ENCODE results near the gene HPCA.

The HPCA gene

DNA sequence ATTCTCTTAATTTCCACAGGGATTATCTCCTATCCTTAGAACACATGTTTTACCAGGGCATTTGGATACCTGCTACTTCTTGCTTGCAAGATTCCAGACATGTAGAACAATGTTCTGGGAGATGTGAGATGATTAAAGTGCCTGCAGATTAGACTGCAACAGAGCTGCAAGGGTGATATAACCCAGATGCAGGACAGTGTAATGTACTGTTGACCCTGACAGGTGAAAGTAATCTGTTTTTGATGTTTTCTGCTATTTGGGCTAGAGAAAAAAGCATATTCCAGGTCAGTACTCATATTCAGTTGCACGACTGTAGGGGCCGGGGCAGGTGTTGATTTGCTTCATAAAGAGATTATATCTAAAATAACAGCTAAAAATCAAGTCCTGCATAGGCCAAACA, 42.0 kb downstream of the HPCA start:
- in situ Hi-C loops (cut with HindIII; ENCODE audit: low sequenced_read_pairs): no loop called here

DNA sequence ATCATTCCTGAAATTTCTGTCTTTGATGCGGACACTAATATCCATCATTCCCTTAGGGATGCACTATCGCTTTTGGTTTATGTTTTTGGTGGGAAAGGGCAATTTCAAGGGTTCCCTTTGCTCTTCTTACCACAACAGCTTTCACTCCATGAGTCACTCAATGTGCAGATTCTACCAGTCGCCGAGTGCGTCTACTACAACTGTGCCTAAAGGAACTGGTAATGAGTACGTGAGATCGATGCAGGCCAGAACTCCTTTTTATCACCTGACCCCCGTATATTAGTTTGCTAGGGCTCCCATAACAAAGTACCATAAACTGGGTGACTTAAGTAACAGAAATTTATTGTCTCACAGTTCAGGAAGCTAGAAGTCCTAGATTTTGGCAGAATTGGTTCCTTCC, 42.4 kb downstream of the HPCA start:
- in situ Hi-C loops (cut with HindIII; ENCODE audit: low sequenced_read_pairs): no loop called here

DNA sequence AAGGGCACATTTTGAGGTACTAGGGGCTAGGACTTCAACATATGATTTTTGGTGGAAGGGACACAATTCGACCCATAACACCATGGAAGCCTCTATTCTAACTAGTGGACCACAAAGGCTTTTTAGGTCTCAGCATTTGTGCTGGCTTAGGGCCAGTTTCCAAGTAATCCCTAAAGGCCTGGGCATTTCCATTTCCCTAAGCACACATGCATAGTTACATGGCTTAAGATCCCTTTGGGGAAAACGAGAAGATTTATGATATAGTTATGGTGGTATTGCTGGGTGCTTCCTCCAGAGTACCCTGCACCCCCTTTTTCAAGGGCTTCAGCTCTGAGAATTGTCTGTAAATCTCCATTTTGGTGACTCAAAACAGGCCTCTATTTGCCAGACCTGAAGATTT, 43.1 kb downstream of the HPCA start:
- in situ Hi-C loops (cut with HindIII; ENCODE audit: low sequenced_read_pairs): no loop called here

DNA sequence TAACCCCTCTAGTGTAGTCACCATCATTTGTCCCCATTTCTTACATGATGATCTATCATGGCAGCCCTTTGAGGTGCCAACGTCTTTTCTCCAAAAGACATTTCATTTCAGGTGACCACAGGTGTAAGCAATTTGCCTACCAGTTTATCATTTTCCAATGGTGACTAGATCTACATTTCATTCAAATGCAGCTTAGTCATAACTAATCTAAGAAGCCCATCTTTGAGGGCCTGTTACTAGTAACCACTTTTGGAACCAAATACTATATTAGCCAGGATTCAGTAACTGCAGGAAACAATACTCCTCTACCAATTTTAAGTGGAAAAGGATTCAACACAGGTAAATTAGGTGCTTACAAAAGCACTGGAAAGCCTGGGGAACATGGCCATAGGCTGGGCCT, 45.5 kb downstream of the HPCA start:
- in situ Hi-C loops (cut with HindIII; ENCODE audit: low sequenced_read_pairs): no loop called here

DNA sequence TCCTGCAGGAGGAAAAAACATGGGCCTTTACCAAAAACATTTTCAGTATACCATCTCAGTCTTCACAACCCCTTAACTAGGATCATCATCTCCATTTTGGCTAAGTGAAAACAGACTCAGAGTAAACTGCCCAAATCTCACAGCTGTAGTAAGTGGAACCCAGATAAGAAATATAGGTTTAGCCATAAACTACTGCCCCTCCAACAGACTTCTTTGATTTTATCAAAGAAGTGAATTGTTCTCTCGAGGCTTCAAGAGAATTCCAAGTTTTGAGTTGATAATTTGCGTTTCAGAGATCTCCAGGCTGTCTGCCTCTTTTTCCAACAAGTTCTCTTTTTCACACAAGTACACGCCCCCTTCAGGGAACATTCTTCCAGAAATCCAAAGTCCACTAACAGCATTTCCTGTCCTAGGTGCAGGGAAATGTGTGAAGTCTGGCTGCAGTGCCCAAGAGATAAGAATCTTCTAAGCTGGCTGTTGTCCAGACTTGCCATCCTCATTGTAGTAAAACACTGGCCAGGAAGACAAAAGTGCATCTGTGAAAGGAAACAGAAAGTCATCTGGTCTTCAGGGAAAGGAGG, 47.5 kb downstream of the HPCA start:
- in situ Hi-C loops (cut with HindIII; ENCODE audit: low sequenced_read_pairs): no loop called here

DNA sequence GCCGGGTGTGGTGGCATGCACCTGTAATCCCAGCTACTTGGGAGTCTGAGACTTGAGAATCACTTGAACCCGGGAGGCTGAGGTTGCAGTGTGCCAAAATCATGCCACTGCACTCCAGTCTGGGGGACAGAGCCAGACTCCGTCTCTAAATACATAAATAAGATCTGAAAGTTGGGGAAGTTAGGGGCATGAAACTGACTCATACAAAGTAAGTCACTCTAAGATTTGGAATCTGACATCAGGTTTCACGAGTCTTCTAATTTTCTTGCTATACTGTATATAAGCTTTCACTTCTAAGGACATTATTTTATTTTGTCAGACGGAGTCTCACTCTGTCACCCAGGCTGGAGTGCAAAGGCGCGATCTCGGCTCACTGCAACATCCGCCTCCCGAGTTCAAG, 48.2 kb downstream of the HPCA start:
- in situ Hi-C loops (cut with HindIII; ENCODE audit: low sequenced_read_pairs): no loop called here

DNA sequence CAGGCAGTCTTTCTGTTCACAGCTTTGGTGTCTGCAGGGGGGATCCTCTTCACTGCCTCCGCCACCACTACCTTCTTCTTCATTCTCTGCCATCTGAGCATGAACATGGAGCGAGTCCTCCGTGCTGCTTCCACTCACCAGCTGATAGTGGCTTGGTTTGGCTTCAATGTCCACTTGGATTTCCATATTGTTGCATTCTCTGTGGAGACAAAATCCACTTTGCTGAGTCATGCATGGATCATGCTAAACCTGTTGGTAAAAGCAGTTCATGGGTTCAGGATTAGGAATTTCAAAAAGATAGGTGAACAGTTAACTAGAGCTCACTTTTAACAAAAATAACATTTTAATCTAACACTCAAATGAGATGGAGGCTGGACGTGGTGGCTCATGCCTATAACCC, 50.8 kb downstream of the HPCA start:
- in situ Hi-C loops (cut with HindIII; ENCODE audit: low sequenced_read_pairs): no loop called here

DNA sequence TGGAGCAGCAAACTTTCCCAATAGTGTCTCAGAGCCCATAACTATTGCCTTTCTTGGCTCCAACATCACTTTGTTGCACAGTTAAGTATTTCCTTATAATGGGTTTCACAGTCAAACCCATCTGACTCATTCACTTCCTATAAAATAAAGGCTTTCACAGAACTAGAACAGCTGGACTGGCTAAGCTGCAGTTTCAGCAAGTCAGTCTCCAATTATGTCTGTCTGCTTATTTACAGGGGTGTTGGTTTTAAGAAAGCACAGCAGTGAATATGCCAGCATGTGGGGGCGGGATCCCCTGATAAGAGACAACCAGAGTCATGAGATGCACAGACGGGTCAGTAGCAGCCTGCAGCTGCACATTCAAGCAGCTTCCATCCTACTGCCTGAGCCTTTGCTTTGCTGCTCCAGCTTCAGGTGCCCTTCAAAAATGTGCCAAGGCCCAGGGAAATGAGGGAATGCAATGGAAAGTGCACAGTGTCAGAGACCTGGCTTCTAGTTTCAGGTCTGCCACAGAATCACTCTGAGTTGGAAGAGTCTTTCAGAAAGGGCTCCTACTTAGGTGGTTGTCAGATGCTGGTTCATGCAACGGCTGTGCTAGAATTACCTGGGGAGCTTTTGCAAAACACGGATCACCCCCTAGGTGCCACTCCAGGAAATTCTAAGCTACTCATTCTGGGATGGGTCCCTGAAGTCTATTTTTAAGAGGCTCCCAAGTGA, 53.5 kb downstream of the HPCA start:
- in situ Hi-C loops (cut with HindIII; ENCODE audit: low sequenced_read_pairs): loop anchor here (5.0 kb wide), 3 partner anchors 62 to 107 kb away; no protein-coding TSS in a partner anchor

DNA sequence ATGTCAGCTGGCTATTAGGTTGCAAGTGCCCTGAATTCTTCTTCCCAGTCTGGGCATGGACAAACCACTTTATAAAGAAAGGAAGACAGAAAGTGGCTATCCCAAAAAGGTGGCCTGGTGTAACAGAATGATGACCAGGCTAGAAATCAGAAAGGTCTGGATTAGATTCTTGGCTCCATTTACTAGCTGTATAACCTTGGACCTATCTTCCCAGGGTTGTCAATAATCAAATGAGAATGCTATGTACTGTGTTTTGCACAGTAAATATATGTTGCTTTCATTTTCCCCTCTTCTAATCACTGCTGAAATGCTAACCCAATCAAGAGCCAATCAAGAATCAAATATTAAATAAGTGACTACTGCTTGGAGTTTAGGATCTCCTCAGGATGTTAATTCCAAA, 57.9 kb downstream of the HPCA start:
- in situ Hi-C loops (cut with HindIII; ENCODE audit: low sequenced_read_pairs): loop anchor here (5.0 kb wide), 3 partner anchors 58 to 103 kb away; no protein-coding TSS in a partner anchor

All from endothelial cell of hepatic sinusoid (primary cell).